Measurements from ENCODE around the gene LDLRAD4.

LDLRAD4 gene

GRCh38 chr18:13232086-13232917 is 13.7 kb downstream of the LDLRAD4 start:
- DNase-seq = no peak

GRCh38 chr18:13232971-13233786 is 14.6 kb downstream of the LDLRAD4 start:
- DNase-seq = no peak

- no peak for DNase-seq
Observed at GRCh38 chr18:13233787-13234783, 15.5 kb downstream of the LDLRAD4 start.

- DNase-seq = no peak
Observed at GRCh38 chr18:13235421-13235831, 16.9 kb downstream of the LDLRAD4 start.

GRCh38 chr18:13235981-13236380 is 17.4 kb downstream of the LDLRAD4 start:
- no peak for DNase-seq

- no peak for DNase-seq
Observed at GRCh38 chr18:13236411-13236810, 17.9 kb downstream of the LDLRAD4 start.

GRCh38 chr18:13237073-13237472 is 18.5 kb downstream of the LDLRAD4 start:
- no peak for DNase-seq

GRCh38 chr18:13237641-13238040 is 19.1 kb downstream of the LDLRAD4 start:
- no peak for DNase-seq

- no peak for DNase-seq
Observed at GRCh38 chr18:13239171-13239956, 20.8 kb downstream of the LDLRAD4 start.

GRCh38 chr18:13240060-13240725 is 21.6 kb downstream of the LDLRAD4 start:
- DNase-seq = no peak

GRCh38 chr18:13241083-13241892 is 22.7 kb downstream of the LDLRAD4 start:
- DNase-seq = no peak

- no peak for DNase-seq
Observed at GRCh38 chr18:13241893-13242175, 23.3 kb downstream of the LDLRAD4 start.

GRCh38 chr18:13242797-13243196 is 24.2 kb downstream of the LDLRAD4 start:
- no peak for DNase-seq

- DNase-seq = no peak
Observed at GRCh38 chr18:13243363-13243762, 24.8 kb downstream of the LDLRAD4 start.

- DNase-seq = no peak
Observed at GRCh38 chr18:13244135-13244534, 25.6 kb downstream of the LDLRAD4 start.

GRCh38 chr18:13245481-13246000 is 27.0 kb downstream of the LDLRAD4 start:
- peak; percentile 69 for DNase-seq

- DNase-seq = no peak
Observed at GRCh38 chr18:13246121-13246520, 27.6 kb downstream of the LDLRAD4 start.

- no peak for DNase-seq
Observed at GRCh38 chr18:13246591-13246990, 28.0 kb downstream of the LDLRAD4 start.

- no peak for DNase-seq
Observed at GRCh38 chr18:13247506-13247905, 28.9 kb downstream of the LDLRAD4 start.

GRCh38 chr18:13252686-13253410 is 34.3 kb downstream of the LDLRAD4 start:
- no peak for DNase-seq

Measured in NCI-H1105 (cell line).